EH (cell line): ENCODE data around the gene RIC3.

Source experiments
- DNase-seq: peaks from one replicate; pipeline ENCODE4 v3.0.0-alpha.2; 2015; ENCODE audit warnings: low read depth

Gene RIC3

GRCh38 chr11:8168485-8169257, at the start of gene RIC3:
Gene RIC3 (minus strand): TSS chr11:8169025. CDS start chr11:8168989, 36 bp downstream.
- no peak for DNase-seq

GRCh38 chr11:8218409-8218808, 49.6 kb upstream of the RIC3 start:
- no peak for DNase-seq

- DNase-seq, result no peak
Observed at GRCh38 chr11:8217926-8218325, 49.1 kb upstream of the RIC3 start.

- no peak for DNase-seq
Observed at GRCh38 chr11:8217136-8217535, 48.3 kb upstream of the RIC3 start.

- no peak for DNase-seq
Observed at GRCh38 chr11:8213376-8213775, 44.6 kb upstream of the RIC3 start.

- DNase-seq, result no peak
Observed at GRCh38 chr11:8209208-8209807, 40.5 kb upstream of the RIC3 start.

- DNase-seq, result peak; percentile 49
Observed at GRCh38 chr11:8207080-8208000, 38.5 kb upstream of the RIC3 start.

- no peak for DNase-seq
Observed at GRCh38 chr11:8206251-8207079, 37.6 kb upstream of the RIC3 start.

GRCh38 chr11:8205566-8205965, 36.7 kb upstream of the RIC3 start:
- DNase-seq, result no peak

GRCh38 chr11:8204596-8204995, 35.8 kb upstream of the RIC3 start:
- no peak for DNase-seq

GRCh38 chr11:8204025-8204424, 35.2 kb upstream of the RIC3 start:
- no peak for DNase-seq

GRCh38 chr11:8203414-8203715, 34.5 kb upstream of the RIC3 start:
- no peak for DNase-seq

- no peak for DNase-seq
Observed at GRCh38 chr11:8202516-8203413, 33.9 kb upstream of the RIC3 start.

- no peak for DNase-seq
Observed at GRCh38 chr11:8201644-8202365, 33.0 kb upstream of the RIC3 start.

- no peak for DNase-seq
Observed at GRCh38 chr11:8199676-8200075, 30.9 kb upstream of the RIC3 start.

GRCh38 chr11:8196749-8197148, 27.9 kb upstream of the RIC3 start:
- DNase-seq, result no peak

- DNase-seq, result no peak
Observed at GRCh38 chr11:8194956-8195355, 26.1 kb upstream of the RIC3 start.

GRCh38 chr11:8192896-8193209, 24.0 kb upstream of the RIC3 start:
- DNase-seq, result no peak

- DNase-seq, result peak; percentile 69
Observed at GRCh38 chr11:8192016-8192895, 23.4 kb upstream of the RIC3 start.
